Gastroesophageal sphincter (tissue), 3 donors: Measurements from ENCODE around the gene SDK1.

Experiments used
- POLR2A ChIP-seq, 2 donors: fragments of 450-650 bp; IDR thresholded peaks; one replicate each; pipeline ENCODE4 v1.6.1; 2017; ENCODE audit warnings: antibody characterized with exemption in 2 of 2, mild to moderate bottlenecking in 2 of 2, moderate library complexity in 1 of 2
- TF ChIP-seq, protein P1 (sequence below), 4 experiments: fragments of 200-600 bp in 2 of 4; fragments of 450-650 bp in 2 of 4; sonication (generic) in 1 of 4; IDR thresholded peaks; one replicate each; pipeline ENCODE4 v1.5.1; 2017 to 2019; ENCODE audit warnings: antibody characterized with exemption in 4 of 4, mild to moderate bottlenecking in 2 of 4, moderate library complexity in 2 of 4

DNA sequence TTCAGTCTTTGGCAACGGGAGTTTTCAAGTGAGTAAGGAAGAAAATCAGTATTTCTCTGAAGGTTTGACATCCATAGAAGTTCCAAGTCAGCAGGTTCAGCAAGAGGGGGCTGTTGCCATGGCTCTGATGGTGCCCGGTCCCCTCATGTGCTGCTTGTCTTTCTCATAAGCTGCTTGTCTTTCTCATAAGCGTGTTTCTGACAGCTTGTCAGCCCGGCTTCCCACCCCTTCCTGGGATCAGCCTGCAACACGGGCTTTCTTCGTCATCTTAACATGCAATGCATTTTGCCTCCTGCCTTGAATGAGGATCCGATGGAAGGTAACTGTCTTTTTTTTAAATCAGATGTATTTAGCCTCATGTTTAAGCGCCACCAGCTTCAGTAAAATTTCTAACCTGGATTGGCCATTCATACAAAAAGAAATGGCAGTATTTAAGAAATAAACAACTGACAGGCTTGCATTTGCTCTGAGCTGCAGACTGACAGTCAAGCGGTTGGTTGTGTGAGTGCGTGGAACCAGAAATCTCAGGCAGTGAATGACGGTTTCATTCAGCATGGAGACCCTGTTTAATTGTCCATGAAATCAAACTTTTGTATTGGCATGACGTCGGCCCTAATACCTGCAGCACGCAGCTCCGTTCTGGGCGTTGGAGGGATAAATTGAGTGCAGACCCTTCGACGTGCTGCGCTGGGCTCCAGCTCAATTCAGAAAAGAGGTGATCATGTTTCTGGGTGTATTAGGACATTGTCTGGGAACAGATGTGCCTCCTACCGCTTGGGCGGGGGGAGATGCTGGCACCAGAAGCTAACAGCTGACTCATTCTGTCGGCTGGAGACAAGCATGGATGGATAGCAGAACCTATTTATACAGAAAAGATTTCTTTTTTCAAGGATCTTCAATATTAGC, 926.3 kb downstream of the SDK1 start:
- TF ChIP-seq POLR2A (IDR thresholded peaks at IDR 0.05) = no peak
- TF ChIP-seq, protein P1, sequence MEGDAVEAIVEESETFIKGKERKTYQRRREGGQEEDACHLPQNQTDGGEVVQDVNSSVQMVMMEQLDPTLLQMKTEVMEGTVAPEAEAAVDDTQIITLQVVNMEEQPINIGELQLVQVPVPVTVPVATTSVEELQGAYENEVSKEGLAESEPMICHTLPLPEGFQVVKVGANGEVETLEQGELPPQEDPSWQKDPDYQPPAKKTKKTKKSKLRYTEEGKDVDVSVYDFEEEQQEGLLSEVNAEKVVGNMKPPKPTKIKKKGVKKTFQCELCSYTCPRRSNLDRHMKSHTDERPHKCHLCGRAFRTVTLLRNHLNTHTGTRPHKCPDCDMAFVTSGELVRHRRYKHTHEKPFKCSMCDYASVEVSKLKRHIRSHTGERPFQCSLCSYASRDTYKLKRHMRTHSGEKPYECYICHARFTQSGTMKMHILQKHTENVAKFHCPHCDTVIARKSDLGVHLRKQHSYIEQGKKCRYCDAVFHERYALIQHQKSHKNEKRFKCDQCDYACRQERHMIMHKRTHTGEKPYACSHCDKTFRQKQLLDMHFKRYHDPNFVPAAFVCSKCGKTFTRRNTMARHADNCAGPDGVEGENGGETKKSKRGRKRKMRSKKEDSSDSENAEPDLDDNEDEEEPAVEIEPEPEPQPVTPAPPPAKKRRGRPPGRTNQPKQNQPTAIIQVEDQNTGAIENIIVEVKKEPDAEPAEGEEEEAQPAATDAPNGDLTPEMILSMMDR (IDR thresholded peaks at IDR 0.05) = no peak
